Gastroesophageal sphincter (tissue), 3 donors: ENCODE results near the gene BAK1.

Experiments
- POLR2A ChIP-seq, 2 donors: fragments of 450-650 bp; IDR thresholded peaks; one replicate each; pipeline ENCODE4 v1.6.1; 2017; ENCODE audit warnings: antibody characterized with exemption in 2 of 2, mild to moderate bottlenecking in 2 of 2, moderate library complexity in 1 of 2
- POLR2AphosphoS5 ChIP-seq: sonication (generic); formaldehyde crosslinking; IDR thresholded peaks from one replicate; pipeline ENCODE4 v1.6.1; 2017; ENCODE audit warnings: antibody characterized with exemption
- TF ChIP-seq, protein P1 (sequence below), 4 experiments: fragments of 200-600 bp in 2 of 4; fragments of 450-650 bp in 2 of 4; sonication (generic) in 1 of 4; IDR thresholded peaks; one replicate each; pipeline ENCODE4 v1.5.1; 2017 to 2019; ENCODE audit warnings: antibody characterized with exemption in 4 of 4, mild to moderate bottlenecking in 2 of 4, moderate library complexity in 2 of 4

DNA sequence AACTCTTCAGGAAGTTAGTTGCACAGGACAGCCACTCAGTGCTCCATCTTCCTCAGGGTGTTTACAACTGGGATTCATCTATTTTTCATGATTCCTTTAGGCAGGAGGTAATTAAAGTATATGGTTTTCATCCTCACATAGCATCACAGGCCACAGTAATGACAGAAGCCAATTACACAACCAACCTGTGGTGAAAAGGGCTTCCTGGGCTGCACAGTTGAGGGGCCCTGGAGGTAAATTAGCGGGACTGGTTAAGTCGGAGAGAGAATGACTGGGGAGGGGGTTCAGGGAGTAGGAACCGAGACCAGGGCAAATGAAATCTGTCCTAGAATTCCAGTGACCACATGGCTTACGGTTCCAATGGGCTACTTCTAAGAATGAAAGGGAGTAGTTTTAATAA lies 37.0 kb downstream of the BAK1 start:
- TF ChIP-seq, protein P1, sequence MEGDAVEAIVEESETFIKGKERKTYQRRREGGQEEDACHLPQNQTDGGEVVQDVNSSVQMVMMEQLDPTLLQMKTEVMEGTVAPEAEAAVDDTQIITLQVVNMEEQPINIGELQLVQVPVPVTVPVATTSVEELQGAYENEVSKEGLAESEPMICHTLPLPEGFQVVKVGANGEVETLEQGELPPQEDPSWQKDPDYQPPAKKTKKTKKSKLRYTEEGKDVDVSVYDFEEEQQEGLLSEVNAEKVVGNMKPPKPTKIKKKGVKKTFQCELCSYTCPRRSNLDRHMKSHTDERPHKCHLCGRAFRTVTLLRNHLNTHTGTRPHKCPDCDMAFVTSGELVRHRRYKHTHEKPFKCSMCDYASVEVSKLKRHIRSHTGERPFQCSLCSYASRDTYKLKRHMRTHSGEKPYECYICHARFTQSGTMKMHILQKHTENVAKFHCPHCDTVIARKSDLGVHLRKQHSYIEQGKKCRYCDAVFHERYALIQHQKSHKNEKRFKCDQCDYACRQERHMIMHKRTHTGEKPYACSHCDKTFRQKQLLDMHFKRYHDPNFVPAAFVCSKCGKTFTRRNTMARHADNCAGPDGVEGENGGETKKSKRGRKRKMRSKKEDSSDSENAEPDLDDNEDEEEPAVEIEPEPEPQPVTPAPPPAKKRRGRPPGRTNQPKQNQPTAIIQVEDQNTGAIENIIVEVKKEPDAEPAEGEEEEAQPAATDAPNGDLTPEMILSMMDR (IDR thresholded peaks at IDR 0.05), result no peak
- no peak for TF ChIP-seq POLR2A (IDR thresholded peaks at IDR 0.05)
- no peak for TF ChIP-seq POLR2AphosphoS5
